H1 (cell line): ENCODE results near the gene NUP188. TPM values are rescaled to one million over a fixed set of nuclear protein-coding genes. Genes with fewer than 3 reads are reported as not detected.
A peak's percentile ranks its signal among the peaks of the same experiment; 100 is the strongest.

Experiments
- CTCF ChIA-PET: fragments of 300-600 bp; sonication (Branson Sonifier 250); formaldehyde crosslinking; loops from one replicate; lab custom pipeline; 2021; ENCODE audit not compliant: partially characterized antibody; lab: Charles Lee
- POLR2A ChIA-PET: fragments of 300-600 bp; sonication (Branson Sonifier 250); formaldehyde crosslinking; loops from one replicate; lab custom pipeline; 2021; ENCODE audit warnings: inconsistent platforms; ENCODE audit not compliant: partially characterized antibody; lab: Charles Lee
- DNase-seq, 2 experiments: peaks; one replicate each; pipeline versions ENCODE4 v3.0.0 to v3.0.0-alpha.2; 2010 to 2022; ENCODE audit warnings: low spot score in 2 of 2, low read depth in 1 of 2, mixed read lengths in 1 of 2
- FAIRE-seq: peaks from 2 replicates; lab custom pipeline; 2011; peaks lifted over from hg19 to GRCh38; lab: Jason Lieb, UNC
- H2AFZ ChIP-seq: 2 replicates; pipeline ENCODE4 v1.8.1; 2012; ENCODE audit warnings: low read length, inconsistent platforms
- H2AK5ac ChIP-seq: 2 replicates; pipeline ENCODE4 v1.6.1; 2013; ENCODE audit warnings: low read depth, low read length
- H2BK120ac ChIP-seq: replicated peaks from 2 replicates; pipeline ENCODE3; 2013; ENCODE audit warnings: low read depth, low read length, inconsistent platforms
- H2BK12ac ChIP-seq: 2 replicates; pipeline ENCODE4 v1.6.1; 2013; ENCODE audit warnings: low read depth, low read length
- H2BK15ac ChIP-seq: 2 replicates; pipeline ENCODE4 v1.6.1; 2013; ENCODE audit warnings: low read length
- H2BK20ac ChIP-seq: 2 replicates; pipeline ENCODE4 v1.6.1; 2013; ENCODE audit warnings: low read length
- H2BK5ac ChIP-seq: 2 replicates; pipeline ENCODE4 v1.6.1; 2013; ENCODE audit warnings: low read depth, low read length
- H3K14ac ChIP-seq: 2 replicates; pipeline ENCODE4 v1.6.1; 2013; ENCODE audit warnings: inconsistent platforms; ENCODE audit not compliant: insufficient read length
- H3K18ac ChIP-seq: 2 replicates; pipeline ENCODE4 v1.6.1; 2013; ENCODE audit warnings: low read length; ENCODE audit errors: extremely low read depth
- H3K23ac ChIP-seq: 2 replicates; pipeline ENCODE4 v1.6.1; 2013; ENCODE audit warnings: inconsistent platforms; ENCODE audit not compliant: insufficient read length
- H3K23me2 ChIP-seq: 2 replicates; pipeline ENCODE4 v1.6.1; 2013; ENCODE audit warnings: low read depth, low read length
- H3K27ac ChIP-seq: 2 replicates; pipeline ENCODE4 v1.6.1; 2011; ENCODE audit warnings: low read depth, low read length, inconsistent platforms
- H3K27me3 ChIP-seq, 4 experiments: replicated peaks in 1 of 4; 1 replicate in 1 of 4; 2 replicates in 3 of 4; pipeline versions ENCODE4 v1.6.1 to v1.8.1; 2011 to 2013; ENCODE audit warnings: low read length in 3 of 4, mild to moderate bottlenecking in 3 of 4, inconsistent platforms in 2 of 4, mixed read lengths in 2 of 4, moderate library complexity in 1 of 4; ENCODE audit not compliant: control insufficient read depth in 3 of 4, insufficient read depth in 3 of 4; ENCODE audit errors: extremely low read depth in 1 of 4
- H3K36me3 ChIP-seq, 4 experiments: 2 replicates each; pipeline versions ENCODE4 v1.6.1 to v1.8.1; 2011 to 2013; ENCODE audit warnings: mild to moderate bottlenecking in 4 of 4, low read length in 3 of 4, moderate library complexity in 2 of 4, control low read depth in 1 of 4, inconsistent platforms in 1 of 4; ENCODE audit not compliant: insufficient read depth in 4 of 4, control insufficient read depth in 2 of 4
- H3K4ac ChIP-seq: replicated peaks from 2 replicates; pipeline ENCODE3; 2013; ENCODE audit warnings: low read length, low read depth, mixed read lengths, inconsistent platforms; ENCODE audit not compliant: insufficient read length
- H3K4me1 ChIP-seq, 4 experiments: replicated peaks in 1 of 4; 1 replicate in 1 of 4; 2 replicates in 3 of 4; pipeline versions ENCODE4 v1.6.1 to v1.8.1; 2011 to 2013; ENCODE audit warnings: low read length in 3 of 4, inconsistent platforms in 2 of 4, mixed read lengths in 1 of 4; ENCODE audit not compliant: insufficient read depth in 4 of 4, control insufficient read depth in 3 of 4
- H3K4me2 ChIP-seq, 2 experiments: 2 replicates each; pipeline versions ENCODE4 v1.6.1 to v1.8.1; 2011 to 2013; ENCODE audit warnings: low read depth in 2 of 2, low read length in 2 of 2, control low read depth in 1 of 2, inconsistent platforms in 1 of 2, mild to moderate bottlenecking in 1 of 2; ENCODE audit not compliant: insufficient read depth in 1 of 2
- H3K4me3 ChIP-seq, 4 experiments: fragments of 200-600, 300-600 bp in 1 of 4; sonication (generic), shearing (Covaris generic), sonication (Bioruptor Twin) in 1 of 4; 2 replicates each; pipeline versions ENCODE4 v1.5.1 to v1.8.1; 2011 to 2016; ENCODE audit warnings: low read length in 4 of 4, low read depth in 3 of 4, control low read depth in 2 of 4, inconsistent platforms in 2 of 4, mild to moderate bottlenecking in 2 of 4, mixed read lengths in 1 of 4, moderate library complexity in 1 of 4; ENCODE audit not compliant: insufficient read depth in 2 of 4; ENCODE audit errors: extremely low read depth in 1 of 4
- H3K56ac ChIP-seq: replicated peaks from 2 replicates; pipeline ENCODE3; 2013; ENCODE audit warnings: low read depth, mild to moderate bottlenecking, mixed read lengths, low read length, inconsistent platforms; ENCODE audit not compliant: insufficient read length
- H3K79me1 ChIP-seq: 2 replicates; pipeline ENCODE4 v1.6.1; 2013; ENCODE audit warnings: low read depth, low read length, control low read depth
- H3K79me2 ChIP-seq, 2 experiments: 2 replicates each; pipeline versions ENCODE4 v1.6.1 to v1.8.1; 2012 to 2013; ENCODE audit warnings: low read length in 2 of 2, mild to moderate bottlenecking in 2 of 2, inconsistent platforms in 1 of 2; ENCODE audit not compliant: insufficient read depth in 2 of 2, control insufficient read depth in 1 of 2
- H3K9ac ChIP-seq, 4 experiments: replicated peaks in 1 of 4; 1 replicate in 1 of 4; 2 replicates in 3 of 4; pipeline versions ENCODE4 v1.6.1 to v1.8.1; 2011 to 2013; ENCODE audit warnings: low read depth in 3 of 4, low read length in 3 of 4, control low read depth in 2 of 4, mild to moderate bottlenecking in 2 of 4, moderate library complexity in 2 of 4, inconsistent platforms in 1 of 4; ENCODE audit errors: extremely low read depth in 1 of 4
- H3K9me3 ChIP-seq, 2 experiments: 2 replicates each; pipeline versions ENCODE4 v1.6.1 to v1.8.1; 2012 to 2013; ENCODE audit warnings: mild to moderate bottlenecking in 2 of 2, moderate library complexity in 2 of 2, control low read depth in 1 of 2, inconsistent platforms in 1 of 2, low read depth in 1 of 2, low read length in 1 of 2, mixed read lengths in 1 of 2; ENCODE audit not compliant: insufficient read depth in 2 of 2
- H4K20me1 ChIP-seq, 2 experiments: replicated peaks in 1 of 2; 2 replicates each; pipeline versions ENCODE3 to v1.8.1; 2011 to 2013; ENCODE audit warnings: inconsistent platforms in 2 of 2, low read length in 2 of 2, mild to moderate bottlenecking in 1 of 2; ENCODE audit not compliant: insufficient read depth in 2 of 2, control insufficient read depth in 1 of 2
- H4K5ac ChIP-seq: 2 replicates; pipeline ENCODE4 v1.6.1; 2013; ENCODE audit warnings: low read length, low read depth, mixed read lengths, inconsistent platforms; ENCODE audit not compliant: insufficient read length
- H4K8ac ChIP-seq: 2 replicates; pipeline ENCODE4 v1.8.0; 2013; ENCODE audit warnings: mild to moderate bottlenecking, moderate library complexity, low read length, inconsistent platforms; ENCODE audit not compliant: insufficient read depth; ENCODE audit errors: extremely low read depth
- H4K91ac ChIP-seq: replicated peaks from 2 replicates; pipeline ENCODE3; 2013; ENCODE audit warnings: low read length, mixed read lengths, inconsistent platforms; ENCODE audit not compliant: insufficient read length
- KDM4A ChIP-seq: IDR thresholded peaks from one replicate; pipeline ENCODE4 v1.7.1; 2012; ENCODE audit warnings: low read depth, mild to moderate bottlenecking, moderate library complexity, low read length, inconsistent platforms; ENCODE audit not compliant: severe bottlenecking
- MAX ChIP-seq: IDR thresholded peaks from 2 replicates; pipeline ENCODE4 v1.6.1; 2012; ENCODE audit warnings: inconsistent platforms
- RAD21 ChIP-seq, 2 experiments: IDR thresholded peaks in 1 of 2; conservative IDR thresholded peaks in 1 of 2; 2 replicates each; pipeline ENCODE4 v1.6.1; 2011; ENCODE audit warnings: low read depth in 2 of 2, low read length in 2 of 2, improper control_type of control experiment in 1 of 2, inconsistent platforms in 1 of 2, mild to moderate bottlenecking in 1 of 2, moderate library complexity in 1 of 2
- RFX5 ChIP-seq: IDR thresholded peaks from 2 replicates; pipeline ENCODE4 v1.6.1; 2011; ENCODE audit warnings: low read depth, low read length, improper control_type of control experiment, borderline replicate concordance
- SAP30 ChIP-seq: fragments of 300-600 bp; sonication (generic); IDR thresholded peaks from 2 replicates; pipeline ENCODE4 v1.7.1; 2012; ENCODE audit warnings: low read length, moderate library complexity, mild to moderate bottlenecking, inconsistent platforms; ENCODE audit not compliant: insufficient read depth, insufficient replicate concordance
- SP2 ChIP-seq: IDR thresholded peaks from 2 replicates; pipeline ENCODE4 v1.6.1; 2012; ENCODE audit warnings: mild to moderate bottlenecking, low read length, inconsistent platforms
- TAF7 ChIP-seq: optimal IDR thresholded peaks from 2 replicates; pipeline ENCODE3; 2011; ENCODE audit warnings: low read depth, mild to moderate bottlenecking, inconsistent platforms, low read length, moderate library complexity, borderline replicate concordance
- WGBS, 2 experiments: shearing (Covaris generic) in 1 of 2; methylation state at CpG; one replicate each; pipeline versions ENCODE4 v1.1.6 to v1.1.7; 2013 to 2015; ENCODE audit warnings: low lambda C conversion rate in 2 of 2, mixed read lengths in 2 of 2, inconsistent platforms in 1 of 2, low coverage in 1 of 2, missing lambda C conversion rate in 1 of 2; ENCODE audit not compliant: insufficient replicate concordance in 2 of 2, insufficient coverage in 1 of 2, insufficient read length in 1 of 2; ENCODE audit errors: extremely low coverage in 1 of 2, missing lambda C conversion rate in 1 of 2; 5-methylcytosine and 5-hydroxymethylcytosine counted together
- polyA plus RNA-seq, 7 experiments: library from polyadenylated mRNA; depleted of rRNA in 3 of 7; stranded (reverse) in 5 of 7; unstranded in 2 of 7; fragments of >200 nt in 5 of 7; fragments of 200-250 nt in 2 of 7; gene quantifications; 1 replicate in 5 of 7; 2 replicates in 1 of 7; 4 replicates in 1 of 7; pipeline versions ENCODE4 v1.2.1 to v1.2.3, GENCODE V29; 2011 to 2013; ENCODE audit warnings: missing spikeins in 2 of 7, mixed read lengths in 2 of 7
- total RNA-seq: library from RNA; stranded (reverse); fragmentation: NEBNext Ultra II Directional; extraction: Animal tissue kit (Norgen Biotek cat#: 25700); gene quantifications from 2 replicates; pipeline ENCODE4 v1.2.1, GENCODE V29; 2021
- TF ChIP-seq, protein P1 (sequence below), 3 experiments: IDR thresholded peaks; 1 replicate in 2 of 3; 2 replicates in 1 of 3; pipeline versions ENCODE4 v1.5.1 to v1.6.1; 2011; ENCODE audit warnings: low read length in 3 of 3, mild to moderate bottlenecking in 3 of 3, inconsistent platforms in 2 of 3, low read depth in 1 of 3, moderate library complexity in 1 of 3; ENCODE audit not compliant: insufficient read depth in 1 of 3; ENCODE audit errors: control extremely low read depth in 1 of 3

NUP188 gene
- total and polyA plus RNA-seq, 2 of the 8 experiments (the other 6 are each of a cell fraction or from before 2014, with no cell fraction given), result 90.1 to 111 TPM

GRCh38 chr9:129006328-129007034, 59.0 kb downstream of the NUP188 start:
- no peak overlapping the region; the same call in 1 of the 2 replicates for H3K18ac ChIP-seq
- no peak for TF ChIP-seq KDM4A
- no peak for TF ChIP-seq MAX
- TF ChIP-seq RAD21 (IDR thresholded peaks at IDR 0.05 in 1 of 2, conservative IDR thresholded peaks at IDR 0.05 in 1 of 2; ENCODE audit: low read depth in 2 of 2, low read length in 2 of 2), result peak; percentile 54 to 61
- no peak for TF ChIP-seq SAP30
- no peak for TF ChIP-seq SP2
- TF ChIP-seq, protein P1, sequence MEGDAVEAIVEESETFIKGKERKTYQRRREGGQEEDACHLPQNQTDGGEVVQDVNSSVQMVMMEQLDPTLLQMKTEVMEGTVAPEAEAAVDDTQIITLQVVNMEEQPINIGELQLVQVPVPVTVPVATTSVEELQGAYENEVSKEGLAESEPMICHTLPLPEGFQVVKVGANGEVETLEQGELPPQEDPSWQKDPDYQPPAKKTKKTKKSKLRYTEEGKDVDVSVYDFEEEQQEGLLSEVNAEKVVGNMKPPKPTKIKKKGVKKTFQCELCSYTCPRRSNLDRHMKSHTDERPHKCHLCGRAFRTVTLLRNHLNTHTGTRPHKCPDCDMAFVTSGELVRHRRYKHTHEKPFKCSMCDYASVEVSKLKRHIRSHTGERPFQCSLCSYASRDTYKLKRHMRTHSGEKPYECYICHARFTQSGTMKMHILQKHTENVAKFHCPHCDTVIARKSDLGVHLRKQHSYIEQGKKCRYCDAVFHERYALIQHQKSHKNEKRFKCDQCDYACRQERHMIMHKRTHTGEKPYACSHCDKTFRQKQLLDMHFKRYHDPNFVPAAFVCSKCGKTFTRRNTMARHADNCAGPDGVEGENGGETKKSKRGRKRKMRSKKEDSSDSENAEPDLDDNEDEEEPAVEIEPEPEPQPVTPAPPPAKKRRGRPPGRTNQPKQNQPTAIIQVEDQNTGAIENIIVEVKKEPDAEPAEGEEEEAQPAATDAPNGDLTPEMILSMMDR (IDR thresholded peaks at IDR 0.05; ENCODE audit: control extremely low read depth in 1 of 3, insufficient read depth in 1 of 3, low read depth in 1 of 3, low read length in 3 of 3), result peak in 2 of 3 experiments; percentile 96 to 98; a peak in 3 of 4 replicates
- TF ChIP-seq RFX5, result no peak
- TF ChIP-seq TAF7, result peak; percentile 8

More at GRCh38 chr9:129006328-129007034, 59.0 kb downstream of the NUP188 start:
- 71% methylated on average over 21 of the region's 21 CpGs; no CpG with 5 or more reads in 1 of the 2 experiments for WGBS, 2 experiments
- no peak overlapping the region for H4K91ac ChIP-seq
- no peak overlapping the region for H4K8ac ChIP-seq
- no peak overlapping the region for H3K14ac ChIP-seq
- no peak overlapping the region for H3K56ac ChIP-seq
- no peaks in the 10 kb centered on the region for H3K27me3 ChIP-seq
- H2BK5ac ChIP-seq, result no peak overlapping the region; the same call in 1 of the 2 replicates
- ChIA-PET CTCF (interaction anchor here (0.6 to 7.8 kb wide), 21 partner anchors 9 to 1023 kb away, joined by 3 to 89 read pairs (median 4); partner anchors contain the start of gene SH3GLB2), POLR2A (interaction anchor here (0.6 to 6.2 kb wide), 9 partner anchors 8 to 187 kb away, joined by 3 to 41 read pairs (median 4); partner anchors contain the start of gene SH3GLB2)
- no peak overlapping the region for H2BK20ac ChIP-seq
- no peak overlapping the region for H3K4me3 ChIP-seq
- H3K4ac ChIP-seq, result no peak overlapping the region
- H3K79me2 ChIP-seq, result no peaks in the 10 kb centered on the region
- H3K9ac ChIP-seq, result no peak overlapping the region
- peaks cover 10 to 24% of the 10 kb centered on the region in 2 experiments for H4K20me1 ChIP-seq
- H3K36me3 ChIP-seq, result peaks cover 29 to 59% (median 46%) of the 10 kb centered on the region in 4 experiments
- no peak overlapping the region for H3K27ac ChIP-seq
- H3K23ac ChIP-seq, result no peak overlapping the region
- H3K79me1 ChIP-seq, result peaks cover 2% of the 10 kb centered on the region
- no peaks in the 10 kb centered on the region for H3K9me3 ChIP-seq
- H2BK12ac ChIP-seq, result no peak overlapping the region
- FAIRE-seq, result no peak
- H2BK15ac ChIP-seq, result no peak overlapping the region
- H3K23me2 ChIP-seq, result 0 out of 2 replicates have a peak, but pooled peaks cover 1% of the 10 kb centered on the region
- peak; percentile 64 to 74 for DNase-seq
- no peak overlapping the region for H3K4me2 ChIP-seq
- H2AK5ac ChIP-seq, result no peak overlapping the region
- no peak overlapping the region for H4K5ac ChIP-seq
- H2BK120ac ChIP-seq, result no peak overlapping the region
- no peaks in the 10 kb centered on the region for H3K4me1 ChIP-seq
- H2AFZ ChIP-seq, result no peak overlapping the region
